Neuron (in vitro differentiated cells): Measurements from ENCODE around the gene SCN1B.
A peak's percentile ranks its signal among the peaks of the same experiment; 100 is the strongest.
"Not testable (repeated sequence)": the region's sequence is repeated elsewhere in the genome, so short reads cannot be mapped to it uniquely, and the experiment has no call there.

Source experiments
- H2AFZ ChIP-seq: one replicate; pipeline ENCODE4 v1.6.1; 2013; ENCODE audit warnings: low read depth, mild to moderate bottlenecking, inconsistent platforms, low read length, moderate library complexity
- H3K27me3 ChIP-seq: one replicate; pipeline ENCODE4 v1.6.1; 2013; ENCODE audit warnings: low read length; ENCODE audit not compliant: insufficient read depth
- H3K36me3 ChIP-seq: one replicate; pipeline ENCODE4 v1.6.1; 2013; ENCODE audit warnings: low read length; ENCODE audit not compliant: insufficient read depth
- H3K4me1 ChIP-seq: one replicate; pipeline ENCODE4 v1.6.1; 2013; ENCODE audit warnings: low read length; ENCODE audit not compliant: insufficient read depth
- H3K4me3 ChIP-seq: 2 replicates; pipeline ENCODE4 v1.5.1; 2013; ENCODE audit warnings: mild to moderate bottlenecking, low read length, moderate library complexity
- H3K9me3 ChIP-seq: one replicate; pipeline ENCODE4 v1.6.1; 2013; ENCODE audit warnings: low read length

SCN1B gene

GRCh38 chr19:35030257-35031071 is at the start of gene SCN1B:
TSS of gene SCN1B (plus strand) at chr19:35030470. CDS start at chr19:35030821, 351 bp downstream.
- Histone ChIP-seq H3K4me1 (peaks cover 9% of the 10 kb centered on the region), H3K36me3 (peaks cover 22% of the 10 kb centered on the region), H3K9me3 (no peaks in the 10 kb centered on the region), H3K4me3 (peak within 1 kb of the TSS; percentile 43), H2AFZ (peak within 1 kb of the TSS; percentile 42), H3K27me3 (peaks cover 26% of the 10 kb centered on the region)

DNA sequence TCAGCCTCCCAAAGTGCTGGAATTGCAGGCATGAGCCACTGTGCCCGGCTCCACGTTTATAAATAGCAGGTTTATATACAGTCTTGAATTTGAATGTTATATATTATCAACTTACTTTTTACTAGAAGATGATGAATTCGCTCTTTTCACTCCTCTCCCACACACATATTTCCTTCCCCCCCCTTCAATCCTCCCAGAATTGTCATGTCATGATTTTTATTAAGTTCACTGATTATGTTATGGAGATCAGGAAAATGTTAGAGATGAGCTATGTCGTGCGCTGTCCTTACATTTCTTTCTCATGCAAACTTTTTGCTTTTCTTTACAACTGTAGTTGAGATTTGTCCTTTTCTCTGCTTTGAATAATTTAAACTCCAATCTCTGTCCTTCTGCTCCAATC is 48.0 kb upstream of the SCN1B start:
- H3K36me3 ChIP-seq: no peaks in the 10 kb centered on the region
- H3K9me3 ChIP-seq: peaks cover 3% of the 10 kb centered on the region
- H3K4me3 ChIP-seq: no peak overlapping the region
- no peaks in the 10 kb centered on the region for H3K27me3 ChIP-seq
- H2AFZ ChIP-seq: no peak overlapping the region
- no peaks in the 10 kb centered on the region for H3K4me1 ChIP-seq

DNA sequence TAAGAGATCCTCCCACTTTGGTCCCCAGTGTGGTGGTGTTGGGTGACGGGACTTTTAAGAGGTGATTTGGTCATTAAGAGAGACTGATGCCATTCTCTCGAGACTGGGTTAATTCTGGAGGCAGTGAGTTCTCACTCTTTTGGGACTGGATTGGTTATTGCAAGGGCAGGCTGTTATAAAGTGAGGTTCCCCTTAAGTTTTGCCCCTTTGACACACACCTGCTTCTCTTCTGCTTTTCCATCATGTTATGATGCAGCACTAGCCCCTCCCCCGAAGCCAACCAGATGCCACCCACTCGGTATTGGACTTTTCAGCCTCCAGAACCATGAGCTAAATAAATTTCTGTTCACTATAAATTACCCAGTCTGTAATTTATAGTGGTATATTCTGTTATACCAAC is 46.5 kb upstream of the SCN1B start:
- no peaks in the 10 kb centered on the region for H3K36me3 ChIP-seq
- H3K4me3 ChIP-seq: no peak overlapping the region
- H3K4me1 ChIP-seq: no peaks in the 10 kb centered on the region
- H3K27me3 ChIP-seq: no peaks in the 10 kb centered on the region
- H2AFZ ChIP-seq: no peak overlapping the region
- H3K9me3 ChIP-seq: peaks cover 3% of the 10 kb centered on the region

DNA sequence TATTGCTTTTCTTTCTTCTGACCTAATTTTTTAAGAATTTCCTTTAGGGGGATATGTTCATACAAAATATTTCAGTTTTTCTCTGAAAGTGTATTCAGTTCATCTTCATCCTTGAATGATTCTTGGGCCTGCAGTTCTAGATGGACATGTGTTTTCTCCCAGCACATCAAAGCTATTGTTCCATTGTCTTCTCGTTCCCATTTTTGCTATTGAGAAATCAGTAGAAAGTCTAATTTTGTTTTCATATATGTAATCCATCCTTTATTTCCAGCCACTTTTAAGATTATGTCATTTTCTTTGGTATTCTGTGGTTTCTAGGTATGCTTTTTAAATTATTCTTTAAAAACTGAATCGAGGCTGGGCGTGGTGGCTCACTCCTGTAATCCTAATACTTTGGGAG is 46.0 kb upstream of the SCN1B start:
- Histone ChIP-seq H3K36me3 (no peaks in the 10 kb centered on the region), H3K4me3 (no peak overlapping the region), H2AFZ (no peak overlapping the region), H3K9me3 (peaks cover 3% of the 10 kb centered on the region), H3K27me3 (no peaks in the 10 kb centered on the region), H3K4me1 (no peaks in the 10 kb centered on the region)

GRCh38 chr19:34985249-34986022 is 44.8 kb upstream of the SCN1B start:
- Histone ChIP-seq H3K36me3 (no peaks in the 10 kb centered on the region), H3K4me3 (no peak overlapping the region), H2AFZ (peak overlapping the region; percentile 64), H3K4me1 (no peaks in the 10 kb centered on the region), H3K27me3 (peaks cover 2% of the 10 kb centered on the region), H3K9me3 (peaks cover 3% of the 10 kb centered on the region)

DNA sequence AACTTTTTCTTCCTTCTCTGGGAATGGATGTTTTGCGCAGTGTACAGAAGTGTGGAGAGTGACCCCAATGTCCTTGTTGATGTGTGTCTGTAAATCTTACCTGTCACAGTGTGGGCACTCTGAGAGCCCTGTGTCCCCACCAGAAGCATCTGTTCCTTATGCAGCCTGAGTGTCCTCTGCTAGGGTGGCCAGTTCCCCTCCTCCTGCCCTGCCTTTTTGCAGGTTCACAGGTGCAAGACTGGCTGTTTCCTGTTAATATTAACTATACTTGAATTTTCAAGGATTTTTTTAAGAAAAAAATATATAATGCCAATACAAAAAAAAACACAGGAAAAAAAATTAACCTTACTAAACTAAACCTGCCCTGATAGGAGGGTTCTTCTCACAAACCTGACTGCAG is 42.2 kb upstream of the SCN1B start:
- Histone ChIP-seq H3K36me3 (no peaks in the 10 kb centered on the region), H3K4me3 (no peak overlapping the region), H3K27me3 (peaks cover 2% of the 10 kb centered on the region), H3K4me1 (no peaks in the 10 kb centered on the region), H2AFZ (no peak overlapping the region), H3K9me3 (peaks cover 3% of the 10 kb centered on the region)

DNA sequence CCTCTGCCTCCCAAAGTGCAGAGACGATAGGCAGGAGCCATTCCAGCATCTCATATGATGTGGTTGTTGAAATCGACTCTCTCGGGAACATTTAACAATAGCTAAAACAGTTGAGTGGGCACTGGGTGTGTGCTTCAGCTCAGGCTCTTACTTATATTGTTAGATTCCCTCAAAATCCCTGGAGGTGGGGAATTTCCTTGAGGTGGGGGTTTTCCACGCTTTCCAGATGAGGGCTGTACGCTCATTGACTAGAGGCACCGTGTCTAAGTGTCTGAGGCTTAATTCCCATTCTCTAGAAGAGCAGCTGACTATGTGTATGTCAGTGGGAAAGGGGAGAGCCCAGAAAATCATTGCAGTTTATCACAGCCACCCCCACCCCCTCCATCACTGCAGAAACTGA is 41.0 kb upstream of the SCN1B start:
- H3K4me3 ChIP-seq: no peak overlapping the region
- no peaks in the 10 kb centered on the region for H3K4me1 ChIP-seq
- no peaks in the 10 kb centered on the region for H3K9me3 ChIP-seq
- peaks cover 2% of the 10 kb centered on the region for H3K27me3 ChIP-seq
- H2AFZ ChIP-seq: no peak overlapping the region
- no peaks in the 10 kb centered on the region for H3K36me3 ChIP-seq

DNA sequence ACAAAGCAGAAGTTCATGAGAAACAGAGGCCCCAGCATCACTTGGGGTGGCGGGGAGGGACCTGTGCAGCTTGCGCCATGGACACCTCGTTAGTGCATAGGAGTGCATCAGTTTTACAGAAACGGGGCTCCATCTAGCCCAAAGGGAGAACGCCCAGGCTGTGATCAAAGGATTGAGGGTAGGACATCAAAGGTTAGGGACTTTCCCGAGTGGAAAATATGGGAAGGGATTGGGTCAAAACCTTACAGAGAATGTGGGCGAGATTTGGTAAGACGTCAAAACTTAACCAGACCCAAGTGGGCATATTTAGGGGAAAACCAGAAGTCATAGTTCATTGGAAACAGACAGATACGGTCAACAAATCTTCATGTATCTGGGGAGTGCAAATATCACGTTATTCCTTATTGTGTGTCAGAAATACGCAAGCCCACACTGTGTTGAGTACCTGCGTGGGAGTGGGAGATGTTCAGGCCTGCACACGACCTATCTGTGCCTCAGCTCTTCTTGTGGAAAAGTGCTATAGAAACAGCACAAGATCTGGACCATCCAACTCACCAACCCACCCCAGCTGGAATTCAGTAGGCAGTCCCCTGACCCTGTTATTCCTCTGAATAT is 39.6 kb upstream of the SCN1B start:
- Histone ChIP-seq H3K36me3 (no peaks in the 10 kb centered on the region), H3K4me3 (no peak overlapping the region), H3K4me1 (no peaks in the 10 kb centered on the region), H2AFZ (no peak overlapping the region), H3K9me3 (no peaks in the 10 kb centered on the region), H3K27me3 (peaks cover 2% of the 10 kb centered on the region)

DNA sequence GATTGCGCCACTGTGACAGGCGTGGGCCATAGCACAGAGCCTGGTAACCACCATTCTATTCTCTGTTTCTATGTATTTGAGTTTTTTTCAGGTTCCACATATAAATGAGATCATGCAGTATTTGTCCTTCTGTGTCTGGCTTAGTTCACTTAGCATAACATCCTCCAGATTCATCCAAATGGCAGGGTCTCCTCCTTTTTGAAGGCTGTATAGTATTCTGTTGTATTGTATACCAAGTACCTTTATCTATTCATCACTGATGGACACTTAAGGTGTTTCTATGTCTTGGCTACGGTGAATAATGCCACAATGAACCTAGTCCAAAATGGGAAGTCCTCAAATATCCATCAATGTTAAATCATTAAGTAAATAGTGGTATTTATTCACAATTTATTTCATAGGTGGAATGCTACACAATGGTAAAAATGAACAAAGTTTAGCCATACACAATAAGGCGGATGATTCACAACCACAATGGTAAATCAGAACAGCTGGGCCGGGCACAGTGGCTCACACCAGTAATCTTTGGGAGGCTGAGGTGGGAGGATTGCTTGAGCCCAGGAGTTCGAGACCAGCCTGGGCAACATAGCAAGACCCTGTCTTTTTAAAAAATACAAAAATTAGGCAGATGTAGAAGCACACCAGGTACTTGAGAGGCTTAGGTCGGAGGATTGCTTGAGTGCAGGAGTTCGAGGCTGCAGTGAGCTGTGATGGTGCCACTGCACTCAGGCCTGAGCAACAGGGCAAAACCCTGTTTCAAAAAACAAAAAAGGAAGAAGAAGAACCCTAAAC is 38.5 kb upstream of the SCN1B start:
- H3K9me3 ChIP-seq: no peaks in the 10 kb centered on the region
- peaks cover 2% of the 10 kb centered on the region for H3K27me3 ChIP-seq
- H3K4me3 ChIP-seq: no peak overlapping the region

GRCh38 chr19:34992582-34992981 is 37.7 kb upstream of the SCN1B start:
- H2AFZ ChIP-seq, H3K4me1 ChIP-seq, H3K36me3 ChIP-seq, H3K9me3 ChIP-seq, H3K27me3 ChIP-seq, H3K4me3 ChIP-seq: not testable (repeated sequence)

More for the DNA sequence above, 38.5 kb upstream of the SCN1B start:
- H3K36me3 ChIP-seq: no peaks in the 10 kb centered on the region
- no peaks in the 10 kb centered on the region for H3K4me1 ChIP-seq
- no peak overlapping the region for H2AFZ ChIP-seq

- Histone ChIP-seq H3K4me3 (no peak overlapping the region), H3K27me3 (peaks cover 2% of the 10 kb centered on the region), H3K9me3 (no peaks in the 10 kb centered on the region), H2AFZ (no peak overlapping the region), H3K4me1 (peaks cover 5% of the 10 kb centered on the region), H3K36me3 (no peaks in the 10 kb centered on the region)
Measured at GRCh38 chr19:34994286-34994642, 36.0 kb upstream of the SCN1B start.

DNA sequence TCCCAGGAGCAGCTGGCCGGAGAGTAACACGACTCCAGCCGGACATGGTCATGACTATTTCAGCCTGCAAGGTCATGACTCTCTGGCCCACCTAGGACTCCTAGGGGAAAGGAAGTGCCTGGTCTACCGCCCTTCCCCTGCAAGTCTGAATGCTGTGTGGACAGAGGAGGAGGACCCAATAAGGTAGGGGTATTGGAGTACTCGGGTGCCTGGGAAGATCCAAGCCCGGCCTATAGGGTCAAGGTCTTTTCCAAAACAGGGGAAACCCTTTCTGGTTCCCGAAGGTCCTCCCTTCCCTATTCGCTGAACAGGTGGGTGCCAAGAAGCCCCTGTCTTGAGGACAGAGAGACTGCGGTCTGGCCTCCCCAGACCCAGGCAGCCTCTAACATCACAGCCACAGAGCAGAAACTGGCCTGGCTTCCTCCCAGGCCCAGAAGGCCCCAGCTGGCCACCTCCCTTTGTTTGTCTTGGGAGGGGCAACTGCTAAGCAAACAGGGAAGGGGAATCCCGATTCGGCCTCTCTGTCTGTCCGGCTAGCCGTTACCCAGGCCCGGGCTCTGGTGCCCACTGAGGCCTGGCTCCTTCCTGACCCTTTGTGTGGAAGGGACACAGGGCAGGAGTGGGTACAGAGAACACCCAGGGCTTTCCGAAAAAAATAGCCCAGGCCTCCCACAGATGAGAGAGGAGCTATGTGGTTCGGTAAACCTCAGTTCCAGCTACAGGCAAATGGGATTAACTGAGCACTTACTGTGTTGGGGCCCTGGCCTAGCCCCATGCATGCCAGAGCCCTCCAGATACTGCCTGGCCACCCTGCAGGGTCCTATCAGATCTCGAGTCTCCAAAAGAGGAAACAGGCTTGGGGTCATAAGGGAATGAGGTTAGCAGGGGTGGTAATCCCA is 35.4 kb upstream of the SCN1B start:
- Histone ChIP-seq H3K4me3 (no peak overlapping the region), H3K9me3 (no peaks in the 10 kb centered on the region), H3K36me3 (no peaks in the 10 kb centered on the region), H3K27me3 (peaks cover 2% of the 10 kb centered on the region), H2AFZ (no peak overlapping the region), H3K4me1 (peaks cover 9% of the 10 kb centered on the region)
